ENCODE data around the gene FILIP1L.
"Not testable (repeated sequence)": the region's sequence is repeated elsewhere in the genome, so short reads cannot be mapped to it uniquely, and the experiment has no call there.

DNA sequence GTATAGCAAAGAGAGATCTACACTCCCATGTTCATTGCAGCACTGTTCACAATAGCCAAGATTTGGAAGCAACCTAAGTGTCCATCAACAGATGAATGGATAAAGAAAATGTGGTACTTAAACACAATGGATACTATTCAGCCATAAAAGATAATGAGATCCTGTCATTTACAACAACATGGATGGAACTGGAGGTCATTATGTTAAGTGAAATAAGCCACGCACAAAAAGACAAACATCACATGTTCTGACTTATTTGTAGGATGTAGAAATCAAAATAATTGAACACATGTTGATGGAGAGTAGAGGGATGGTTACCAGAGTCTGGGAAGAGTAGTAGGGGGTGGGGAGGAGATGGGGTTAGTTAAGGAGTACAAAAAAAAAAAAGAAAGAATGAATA lies 18.0 kb downstream of the FILIP1L start:
- TF ChIP-seq, protein P1, sequence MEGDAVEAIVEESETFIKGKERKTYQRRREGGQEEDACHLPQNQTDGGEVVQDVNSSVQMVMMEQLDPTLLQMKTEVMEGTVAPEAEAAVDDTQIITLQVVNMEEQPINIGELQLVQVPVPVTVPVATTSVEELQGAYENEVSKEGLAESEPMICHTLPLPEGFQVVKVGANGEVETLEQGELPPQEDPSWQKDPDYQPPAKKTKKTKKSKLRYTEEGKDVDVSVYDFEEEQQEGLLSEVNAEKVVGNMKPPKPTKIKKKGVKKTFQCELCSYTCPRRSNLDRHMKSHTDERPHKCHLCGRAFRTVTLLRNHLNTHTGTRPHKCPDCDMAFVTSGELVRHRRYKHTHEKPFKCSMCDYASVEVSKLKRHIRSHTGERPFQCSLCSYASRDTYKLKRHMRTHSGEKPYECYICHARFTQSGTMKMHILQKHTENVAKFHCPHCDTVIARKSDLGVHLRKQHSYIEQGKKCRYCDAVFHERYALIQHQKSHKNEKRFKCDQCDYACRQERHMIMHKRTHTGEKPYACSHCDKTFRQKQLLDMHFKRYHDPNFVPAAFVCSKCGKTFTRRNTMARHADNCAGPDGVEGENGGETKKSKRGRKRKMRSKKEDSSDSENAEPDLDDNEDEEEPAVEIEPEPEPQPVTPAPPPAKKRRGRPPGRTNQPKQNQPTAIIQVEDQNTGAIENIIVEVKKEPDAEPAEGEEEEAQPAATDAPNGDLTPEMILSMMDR (IDR thresholded peaks at IDR 0.05 in 4 of 5, conservative IDR thresholded peaks at IDR 0.05 in 1 of 5), result not testable (repeated sequence)
- not testable (repeated sequence) for TF ChIP-seq POLR2A (IDR thresholded peaks at IDR 0.05)
